HG02588 (cell line): ENCODE measurements around the gene SPIRE2.
"Not testable (repeated sequence)": the region's sequence is repeated elsewhere in the genome, so short reads cannot be mapped to it uniquely, and the experiment has no call there.

Experiments used
- ATAC-seq: cut with Tn5 transposase; IDR thresholded peaks from one replicate; pipeline ENCODE4 v1.9.1; 2021; ENCODE audit warnings: mild to moderate bottlenecking, moderate library complexity; ENCODE audit not compliant: unreplicated experiment

Gene SPIRE2

GRCh38 chr16:89834813-89835363 lies 6.6 kb downstream of the SPIRE2 start:
- not testable (repeated sequence) for ATAC-seq

GRCh38 chr16:89836484-89836883 lies 8.2 kb downstream of the SPIRE2 start:
- not testable (repeated sequence) for ATAC-seq

GRCh38 chr16:89837014-89837546 lies 8.8 kb downstream of the SPIRE2 start:
- no peak for ATAC-seq

- no peak for ATAC-seq
These were observed 13.0 kb downstream of the SPIRE2 start for GRCh38 chr16:89841275-89841674.

- ATAC-seq, result no peak
These were observed 14.5 kb downstream of the SPIRE2 start for GRCh38 chr16:89842471-89843408.

GRCh38 chr16:89843409-89844350 lies 15.4 kb downstream of the SPIRE2 start:
- no peak for ATAC-seq

- no peak for ATAC-seq
These were observed 16.6 kb downstream of the SPIRE2 start for GRCh38 chr16:89844739-89845339.

- no peak for ATAC-seq
These were observed 17.1 kb downstream of the SPIRE2 start for GRCh38 chr16:89845417-89845816.

- no peak for ATAC-seq
These were observed 19.0 kb downstream of the SPIRE2 start for GRCh38 chr16:89847051-89847939.

GRCh38 chr16:89847940-89848297 lies 19.6 kb downstream of the SPIRE2 start:
- ATAC-seq, result no peak

GRCh38 chr16:89848974-89849373 lies 20.7 kb downstream of the SPIRE2 start:
- ATAC-seq, result no peak

- no peak for ATAC-seq
These were observed 25.2 kb downstream of the SPIRE2 start for GRCh38 chr16:89853306-89853993.

- ATAC-seq, result no peak
These were observed 27.1 kb downstream of the SPIRE2 start for GRCh38 chr16:89855301-89855945.

- ATAC-seq, result no peak
These were observed 27.7 kb downstream of the SPIRE2 start for GRCh38 chr16:89855986-89856385.

GRCh38 chr16:89858973-89859614 lies 30.8 kb downstream of the SPIRE2 start:
- ATAC-seq, result no peak

- no peak for ATAC-seq
These were observed 31.3 kb downstream of the SPIRE2 start for GRCh38 chr16:89859615-89860007.

- ATAC-seq, result no peak
These were observed 32.6 kb downstream of the SPIRE2 start for GRCh38 chr16:89860747-89861304.

- no peak for ATAC-seq
These were observed 33.4 kb downstream of the SPIRE2 start for GRCh38 chr16:89861648-89862047.
